Kidney tubule cell (primary cell): ENCODE results near the gene SPTBN4.
"Not testable (repeated sequence)": the region's sequence is repeated elsewhere in the genome, so short reads cannot be mapped to it uniquely, and the experiment has no call there.

ENCODE experiments used
- DNase-seq: peaks from one replicate; pipeline ENCODE4 v3.0.0-alpha.2; 2018; ENCODE audit warnings: low spot score

SPTBN4 gene

DNA sequence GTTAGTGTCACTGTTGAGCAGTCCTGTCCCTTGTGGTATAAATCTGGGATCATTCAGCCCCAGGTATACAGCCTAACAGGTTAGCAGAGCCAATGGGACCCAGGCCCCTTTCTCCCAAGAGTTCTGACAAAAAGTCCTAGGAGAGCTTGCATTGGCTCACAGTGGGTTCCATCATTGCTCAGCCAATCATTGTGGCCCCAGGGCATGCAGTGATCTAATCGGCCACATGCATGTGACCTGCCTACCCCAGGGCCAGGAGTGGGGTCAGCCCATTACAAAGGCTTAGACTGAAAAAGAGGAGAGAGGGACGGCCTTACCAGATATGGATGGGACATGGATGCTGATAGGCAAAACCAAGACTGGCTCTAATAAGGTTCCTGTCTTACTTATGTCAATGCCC is 41.1 kb downstream of the SPTBN4 start:
- no peak for DNase-seq

- DNase-seq, result no peak
These were observed 42.0 kb downstream of the SPTBN4 start for GRCh38 chr19:40508739-40509260.

- DNase-seq, result no peak
These were observed 43.8 kb downstream of the SPTBN4 start for GRCh38 chr19:40510526-40511115.

DNA sequence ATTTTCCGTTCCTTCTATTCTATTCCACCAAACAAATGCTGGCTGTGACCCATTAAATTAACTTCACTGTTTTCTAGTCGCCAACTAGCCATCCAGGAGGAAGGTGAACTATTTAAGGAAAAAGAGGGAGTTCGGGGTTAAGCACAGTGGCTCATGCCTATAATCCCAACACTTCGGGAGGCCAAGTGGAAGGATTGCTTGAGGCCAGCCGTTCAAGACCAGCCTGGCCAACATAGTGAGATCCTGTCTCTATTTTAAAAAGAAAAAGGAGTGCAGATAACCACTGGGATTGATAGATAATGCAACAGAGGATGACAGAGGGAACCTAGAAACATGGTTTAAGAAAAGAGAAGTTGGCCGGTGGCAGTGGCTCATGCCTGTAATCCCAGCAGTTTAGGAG is 44.7 kb downstream of the SPTBN4 start:
- DNase-seq, result no peak

DNA sequence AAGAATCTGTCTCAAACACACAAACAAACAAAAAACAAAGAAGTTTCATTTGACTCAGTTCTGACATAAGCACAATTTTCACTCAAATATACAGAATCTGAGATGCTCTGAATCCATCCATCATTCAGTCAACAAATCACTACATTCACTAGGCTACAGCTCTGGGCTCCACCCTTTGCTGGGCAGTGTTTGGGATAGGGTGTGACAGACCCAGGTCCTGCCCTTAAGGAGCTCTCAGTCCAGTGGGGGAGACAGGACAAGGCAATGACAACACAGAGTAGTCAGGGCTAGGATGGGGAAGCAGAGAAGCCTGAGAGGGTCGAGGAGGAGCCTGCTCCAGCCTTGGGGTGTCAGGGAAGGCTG is 45.3 kb downstream of the SPTBN4 start:
- DNase-seq, result no peak

GRCh38 chr19:40512473-40513344 is 45.9 kb downstream of the SPTBN4 start:
- no peak for DNase-seq

DNA sequence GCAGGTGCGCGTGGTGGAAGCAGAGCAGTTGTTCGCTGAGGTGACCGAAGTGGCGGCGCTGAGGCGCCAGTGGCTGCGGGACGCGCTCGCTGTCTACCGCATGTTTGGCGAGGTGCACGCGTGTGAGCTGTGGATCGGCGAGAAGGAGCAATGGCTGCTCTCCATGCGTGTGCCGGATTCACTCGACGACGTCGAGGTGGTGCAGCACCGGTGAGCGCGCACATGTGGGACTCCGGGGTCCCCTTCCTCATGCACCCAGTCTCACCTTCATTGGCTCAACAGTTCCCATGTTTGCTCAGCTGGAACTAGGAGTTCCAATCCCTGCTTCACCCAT is 46.5 kb downstream of the SPTBN4 start:
- DNase-seq, result no peak

- DNase-seq, result no peak
These were observed 47.0 kb downstream of the SPTBN4 start for GRCh38 chr19:40513741-40514315.

DNA sequence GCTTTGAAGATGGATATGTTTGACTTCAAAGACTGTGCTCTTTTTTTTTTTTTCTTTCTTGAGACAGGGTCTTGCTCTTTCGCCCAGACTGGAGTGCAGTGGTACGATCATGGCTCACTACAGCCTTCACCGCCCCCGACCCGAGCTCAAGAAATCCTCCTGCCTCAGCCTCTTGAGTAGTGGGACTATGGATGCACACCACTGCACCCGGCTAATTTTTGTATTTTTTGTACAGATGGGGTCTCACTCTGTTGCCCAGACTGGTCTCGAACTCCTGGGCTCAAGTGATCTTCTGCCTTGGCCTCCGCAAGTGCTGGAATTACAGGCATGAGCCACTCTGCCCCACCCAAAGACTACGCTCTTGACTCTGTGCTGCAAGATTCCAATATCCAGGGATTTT is 50.4 kb downstream of the SPTBN4 start:
- no peak for DNase-seq

GRCh38 chr19:40519352-40520322 is 52.8 kb downstream of the SPTBN4 start:
- peak; percentile 43 for DNase-seq

DNA sequence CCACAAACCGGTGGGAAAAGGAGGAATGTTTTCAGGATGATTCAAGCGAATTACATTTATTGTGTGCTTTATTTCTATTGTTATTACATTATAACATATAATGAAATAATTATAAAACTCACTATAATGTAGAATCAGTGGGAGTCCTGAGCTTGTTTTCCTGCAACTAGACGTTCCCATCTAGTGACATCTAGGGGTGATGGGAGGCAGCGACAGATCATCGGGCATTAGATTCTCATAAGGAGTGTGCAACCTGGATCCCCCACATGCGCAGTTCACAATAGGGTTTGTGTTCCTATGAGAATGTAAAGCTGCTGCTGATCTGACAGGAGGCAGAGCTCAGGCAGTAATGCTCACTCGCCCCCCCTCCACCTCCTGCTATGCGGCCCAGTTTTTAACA is 54.5 kb downstream of the SPTBN4 start:
- no peak for DNase-seq

- DNase-seq, result not testable (repeated sequence)
These were observed 55.1 kb downstream of the SPTBN4 start for GRCh38 chr19:40521900-40522299.

GRCh38 chr19:40523322-40524047 is 56.7 kb downstream of the SPTBN4 start:
- peak; percentile 80 for DNase-seq

DNA sequence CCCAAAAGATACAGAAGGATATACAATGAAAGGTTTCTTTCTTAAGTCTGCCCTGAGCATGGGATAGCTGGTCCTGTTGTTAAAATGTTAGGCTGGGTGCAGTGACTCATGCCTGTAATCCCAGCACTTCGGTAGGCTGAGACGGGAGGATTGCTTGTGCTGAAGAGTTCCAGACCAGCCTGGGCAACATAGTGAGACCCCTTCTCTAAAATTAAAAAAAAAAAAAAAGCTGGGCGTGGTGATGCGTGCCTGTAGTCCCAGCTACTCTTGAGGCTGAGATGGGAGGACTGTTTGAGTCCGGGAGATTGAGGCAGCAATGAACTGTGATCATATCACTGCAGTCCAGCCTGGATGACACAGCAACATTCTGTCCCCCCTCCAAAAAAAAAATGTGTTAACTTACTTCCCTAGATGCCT is 57.3 kb downstream of the SPTBN4 start:
- DNase-seq, result no peak

DNA sequence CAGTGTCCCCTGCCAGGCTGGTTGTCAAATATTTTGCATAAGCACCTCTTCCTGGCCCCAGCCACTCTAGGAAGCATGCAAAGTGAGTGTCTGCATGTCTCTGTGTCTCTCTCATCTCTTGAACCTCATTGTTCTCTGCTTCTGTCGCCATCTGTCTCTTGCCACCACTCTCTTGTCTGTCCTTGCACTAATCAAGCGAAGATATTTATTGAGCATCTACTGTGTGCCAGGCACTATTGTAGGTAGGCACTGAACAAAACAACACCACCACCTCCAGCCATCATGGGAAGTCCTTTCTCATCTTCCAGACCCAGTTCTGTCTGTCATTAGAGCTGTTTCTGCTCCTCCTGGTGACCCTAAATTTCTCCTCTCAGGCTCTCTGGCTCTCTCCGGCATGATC is 57.9 kb downstream of the SPTBN4 start:
- DNase-seq, result no peak

GRCh38 chr19:40525234-40526051 is 58.6 kb downstream of the SPTBN4 start:
- peak; percentile 18 for DNase-seq

DNA sequence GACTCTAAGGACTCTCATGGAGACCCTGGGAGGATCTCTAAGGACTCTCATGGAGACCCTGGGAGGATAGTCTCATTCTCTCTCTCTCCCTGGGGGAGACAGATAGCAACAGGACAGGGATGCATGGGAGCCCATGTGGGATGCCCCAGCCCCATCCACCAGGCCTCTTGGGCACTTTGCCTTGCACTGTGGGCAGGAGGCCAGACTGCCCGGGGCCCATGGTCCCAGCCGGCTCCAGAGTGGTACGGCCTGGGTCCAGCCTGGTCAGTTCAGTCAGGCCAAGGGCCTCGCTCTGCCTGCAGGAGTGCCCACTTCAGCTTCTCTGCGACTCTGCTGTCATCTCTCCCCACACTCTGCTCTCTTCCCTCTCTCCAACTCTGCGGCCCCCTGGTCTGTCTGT is 61.3 kb downstream of the SPTBN4 start:
- DNase-seq, result no peak

- DNase-seq, result no peak
These were observed 61.8 kb downstream of the SPTBN4 start for GRCh38 chr19:40528533-40529092.

DNA sequence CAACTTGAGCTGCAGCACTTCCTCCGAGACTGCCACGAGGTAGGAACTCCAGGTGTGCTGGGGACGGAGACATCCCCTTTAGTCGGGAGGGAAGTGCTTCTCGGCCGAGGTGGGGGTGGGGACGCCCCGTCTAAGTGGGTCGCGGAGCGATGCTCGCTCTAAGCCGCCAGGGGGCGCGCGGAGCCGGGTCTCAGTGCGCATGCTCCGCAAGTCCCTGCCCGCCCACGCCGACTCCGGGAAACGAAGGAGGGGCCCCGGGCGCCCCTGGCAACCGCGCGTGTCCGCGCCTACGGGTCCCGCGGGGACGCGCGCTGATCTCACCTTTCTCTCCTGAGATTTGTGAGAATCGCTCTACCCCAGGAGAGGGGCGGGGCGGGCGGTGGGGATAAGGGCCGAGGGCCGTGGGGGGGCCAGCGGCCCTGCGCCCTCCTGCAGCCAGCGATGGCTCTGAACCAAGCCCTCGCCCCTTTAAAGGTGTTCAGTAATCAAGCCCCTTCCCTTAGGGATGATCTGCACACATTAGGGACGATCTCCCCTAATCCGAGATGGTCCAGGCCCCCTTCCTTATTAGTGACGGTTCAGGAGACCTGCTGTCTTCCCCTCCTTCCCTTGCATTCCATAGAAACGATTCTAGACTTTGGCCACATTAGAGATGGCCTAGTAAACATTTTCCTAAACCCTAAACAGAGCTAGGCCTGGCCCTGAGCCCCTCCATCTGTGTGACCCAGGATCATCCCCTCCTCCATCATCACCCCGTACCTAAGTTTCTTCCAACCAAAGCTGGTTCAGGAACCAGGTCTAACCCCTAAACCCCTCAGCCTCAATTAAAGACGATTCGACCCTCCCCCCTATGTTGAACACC is 62.5 kb downstream of the SPTBN4 start:
- peak; percentile 86 for DNase-seq
